HCT116 (cell line): Measurements from ENCODE around the gene PPFIA1. TPM values are rescaled to one million over a fixed set of nuclear protein-coding genes. Genes with fewer than 3 reads are reported as not detected.

Source experiments
- ATAC-seq: fragments of 200-7000 bp; cut with Tn5 transposase; 2 replicates; pipeline ENCODE4 v1.9.1; 2020; ENCODE audit warnings: mild to moderate bottlenecking, moderate library complexity
- BruUV-seq: library from RNA; stranded (reverse); fragments of 400-500 nt; replicated peaks from 2 replicates; lab custom pipeline; 2021; lab: Mats Ljungman, UMichigan
- CTCF ChIA-PET: fragments of 300-600 bp; sonication (Branson Sonifier 250); formaldehyde crosslinking; loops from one replicate; lab custom pipeline; 2021; ENCODE audit warnings: antibody characterized with exemption; lab: Charles Lee
- POLR2A ChIA-PET: fragments of 300-600, 350-600 bp; sonication (Branson Sonifier 250); formaldehyde crosslinking; loops from one replicate; lab custom pipeline; 2021; ENCODE audit warnings: antibody characterized with exemption; lab: Charles Lee
- RAD21 ChIA-PET, 2 experiments: fragments of 300-600 bp; sonication (Branson Sonifier 250); formaldehyde crosslinking; loops; one replicate each; lab custom pipeline; 2023; ENCODE audit warnings: low total read pairs in 2 of 2; ENCODE audit not compliant: uncharacterized antibody in 2 of 2, unreplicated experiment in 2 of 2, low non-redundant PET in 1 of 2; lab: Charles Lee
- DNase-seq: peaks from one replicate; pipeline ENCODE4 v3.0.0-alpha.2; 2010; ENCODE audit warnings: low read depth, low spot score
- H2AFZ ChIP-seq: fragments of 200-600 bp; shearing (Covaris generic), sonication (generic); 2 replicates; pipeline ENCODE4 v1.6.1; 2017; ENCODE audit warnings: low read depth, mixed run types, mixed read lengths, antibody characterized with exemption, low read length; ENCODE audit not compliant: poor library complexity, severe bottlenecking
- H3K27ac ChIP-seq: 2 replicates; pipeline ENCODE4 v1.5.1; 2012; ENCODE audit warnings: low read depth, low read length
- H3K27me3 ChIP-seq: fragments of 200-600 bp; sonication (generic); 2 replicates; pipeline ENCODE4 v1.6.1; 2016; ENCODE audit warnings: mixed run types, low read length, mixed read lengths; ENCODE audit not compliant: insufficient read depth
- H3K36me3 ChIP-seq, 2 experiments: fragments of 200-500 bp in 1 of 2; fragments of 200-600 bp in 1 of 2; sonication (Bioruptor generic) in 1 of 2; sonication (generic) in 1 of 2; 2 replicates each; pipeline versions ENCODE4 v1.5.1 to v1.6.1; 2014 to 2016; ENCODE audit warnings: low read length in 2 of 2, inconsistent platforms in 1 of 2, mixed read lengths in 1 of 2, mixed run types in 1 of 2; ENCODE audit not compliant: insufficient read depth in 2 of 2, control insufficient read depth in 1 of 2
- H3K4me1 ChIP-seq, 2 experiments: fragments of 200-600 bp in 1 of 2; sonication (generic) in 1 of 2; 2 replicates each; pipeline versions ENCODE4 v1.5.1 to v1.6.1; 2012 to 2017; ENCODE audit warnings: low read length in 2 of 2, inconsistent platforms in 1 of 2, mild to moderate bottlenecking in 1 of 2, mixed read lengths in 1 of 2, mixed run types in 1 of 2, moderate library complexity in 1 of 2; ENCODE audit not compliant: insufficient read depth in 2 of 2, control insufficient read depth in 1 of 2
- H3K4me2 ChIP-seq: fragments of 200-600 bp; sonication (generic); 2 replicates; pipeline ENCODE4 v1.6.1; 2017; ENCODE audit warnings: mixed run types, low read length, mixed read lengths
- H3K4me3 ChIP-seq, 2 experiments: fragments of 200-600 bp in 1 of 2; sonication (generic) in 1 of 2; replicated peaks in 1 of 2; 2 replicates each; pipeline ENCODE4 v1.5.1; 2011 to 2016; ENCODE audit warnings: low read length in 2 of 2, control low read depth in 1 of 2, low read depth in 1 of 2, mild to moderate bottlenecking in 1 of 2, mixed read lengths in 1 of 2, mixed run types in 1 of 2
- H3K79me2 ChIP-seq: fragments of 200-600 bp; sonication (generic); 2 replicates; pipeline ENCODE4 v1.6.1; 2017; ENCODE audit warnings: mild to moderate bottlenecking, mixed run types, low read length, moderate library complexity, mixed read lengths; ENCODE audit not compliant: insufficient read depth
- H3K9ac ChIP-seq: fragments of 200-600 bp; sonication (generic); 2 replicates; pipeline ENCODE4 v1.6.1; 2016; ENCODE audit warnings: low read length, mixed read lengths
- H3K9me2 ChIP-seq: fragments of 200-600 bp; sonication (generic), shearing (Covaris generic); 2 replicates; pipeline ENCODE4 v1.6.1; 2017; ENCODE audit warnings: mixed run types, mild to moderate bottlenecking, moderate library complexity; ENCODE audit not compliant: insufficient read depth
- H3K9me3 ChIP-seq, 2 experiments: fragments of 200-500 bp in 1 of 2; fragments of 200-600 bp in 1 of 2; sonication (Bioruptor generic) in 1 of 2; sonication (generic) in 1 of 2; 2 replicates each; pipeline ENCODE4 v1.6.1; 2014 to 2017; ENCODE audit warnings: low read length in 2 of 2, mixed read lengths in 2 of 2, inconsistent platforms in 1 of 2, low read depth in 1 of 2, mild to moderate bottlenecking in 1 of 2, mixed run types in 1 of 2, moderate library complexity in 1 of 2; ENCODE audit not compliant: control insufficient read depth in 1 of 2, insufficient read depth in 1 of 2
- H4K20me1 ChIP-seq: fragments of 200-600 bp; sonication (generic), shearing (Covaris generic); 2 replicates; pipeline ENCODE4 v1.6.1; 2017; ENCODE audit warnings: mixed run types, mild to moderate bottlenecking, moderate library complexity; ENCODE audit not compliant: insufficient read depth
- ATF3 ChIP-seq: IDR thresholded peaks from 2 replicates; pipeline ENCODE4 v1.6.1; 2012
- CBX3 ChIP-seq: IDR thresholded peaks from 2 replicates; pipeline ENCODE4 v1.6.1; 2012; ENCODE audit warnings: low read depth
- CEBPB ChIP-seq: IDR thresholded peaks from 2 replicates; pipeline ENCODE4 v1.6.1; 2012; ENCODE audit warnings: low read depth
- CTCF ChIP-seq, 3 experiments: fragments of 200-600 bp in 1 of 3; sonication (generic) in 1 of 3; IDR thresholded peaks in 2 of 3; conservative IDR thresholded peaks in 1 of 3; 2 replicates each; pipeline ENCODE4 v1.5.1; 2012 to 2017; ENCODE audit warnings: low read depth in 2 of 3, low read length in 2 of 3, antibody characterized with exemption in 1 of 3, borderline replicate concordance in 1 of 3, control low read depth in 1 of 3, mild to moderate bottlenecking in 1 of 3, mixed read lengths in 1 of 3, mixed run types in 1 of 3, moderate library complexity in 1 of 3; ENCODE audit not compliant: insufficient read depth in 1 of 3
- ELF1 ChIP-seq: IDR thresholded peaks from 2 replicates; pipeline ENCODE4 v1.6.1; 2012; ENCODE audit warnings: low read depth, borderline replicate concordance
- EZH2phosphoT487 ChIP-seq: fragments of 200-600 bp; IDR thresholded peaks from 2 replicates; pipeline ENCODE4 v1.6.1; 2018; ENCODE audit warnings: antibody characterized with exemption, borderline replicate concordance
- FOSL1 ChIP-seq: IDR thresholded peaks from 2 replicates; pipeline ENCODE4 v1.6.1; 2012; ENCODE audit warnings: low read depth
- JUND ChIP-seq: IDR thresholded peaks from 2 replicates; pipeline ENCODE4 v1.6.1; 2012
- MAX ChIP-seq: IDR thresholded peaks from 2 replicates; pipeline ENCODE4 v1.6.1; 2012
- POLR2A ChIP-seq: IDR thresholded peaks from 2 replicates; pipeline ENCODE4 v1.7.0; 2011; ENCODE audit warnings: borderline replicate concordance; ENCODE audit not compliant: insufficient read depth, insufficient read length; ENCODE audit errors: extremely low read depth
- SIN3A ChIP-seq: IDR thresholded peaks from 2 replicates; pipeline ENCODE4 v1.6.1; 2012; ENCODE audit warnings: low read depth
- SRF ChIP-seq: IDR thresholded peaks from 2 replicates; pipeline ENCODE4 v1.6.1; 2012; ENCODE audit warnings: low read depth
- YY1 ChIP-seq: IDR thresholded peaks from 2 replicates; pipeline ENCODE4 v1.6.1; 2011; ENCODE audit warnings: low read length, low read depth, moderate library complexity, mild to moderate bottlenecking; ENCODE audit not compliant: insufficient replicate concordance; ENCODE audit errors: extremely low read depth
- ZFX ChIP-seq: fragments of 450-650 bp; IDR thresholded peaks from 2 replicates; pipeline ENCODE4 v1.6.1; 2017
- ZNF274 ChIP-seq: fragments of 200-500 bp; sonication (Bioruptor generic); IDR thresholded peaks from 2 replicates; pipeline ENCODE4 v1.6.1; 2014; ENCODE audit warnings: mild to moderate bottlenecking, low read depth, low read length, inconsistent platforms
- intact Hi-C: fragments of 100-400 bp; cut with micrococcal nuclease; formaldehyde crosslinking; loops from 2 replicates; pipeline ENCODE4 v1.10.0; 2022
- total RNA-seq: library from RNA; stranded (reverse); gene quantifications from one replicate; pipeline ENCODE4 v1.2.1, GENCODE V29; 2021; ENCODE audit not compliant: unreplicated experiment

PPFIA1 gene
- total RNA-seq, 1 experiment from 2014 or later, result 48.6 TPM

- no peak for ATAC-seq
- no peaks in the 10 kb centered on the region for H3K79me2 ChIP-seq
- no peak overlapping the region for H3K27ac ChIP-seq
- TF ChIP-seq ZFX, result no peak
- TF ChIP-seq POLR2A, result no peak
- H3K9ac ChIP-seq, result no peak overlapping the region
- no TSS peak for BruUV-seq
- H4K20me1 ChIP-seq, result no peaks in the 10 kb centered on the region
- H2AFZ ChIP-seq, result no peak overlapping the region
- no peaks in the 10 kb centered on the region for H3K36me3 ChIP-seq
- no peaks in the 10 kb centered on the region for H3K9me2 ChIP-seq
- no peak overlapping the region for H3K4me3 ChIP-seq
- no peaks in the 10 kb centered on the region; the same call in 1 of the 2 replicates for H3K27me3 ChIP-seq
- no peak overlapping the region for H3K4me2 ChIP-seq
- H3K4me1 ChIP-seq, result peaks cover 18 to 41% of the 10 kb centered on the region in 2 experiments
- POLR2A ChIA-PET, result no interaction called here
- no peaks in the 10 kb centered on the region for H3K9me3 ChIP-seq
- intact Hi-C loops, result no loop called here
- CTCF ChIA-PET, result no interaction called here
- no peak for DNase-seq
- RAD21 ChIA-PET, result no interaction called here
These were observed 40.2 kb upstream of the PPFIA1 start for GRCh38 chr11:70230151-70230839.

- H3K27me3 ChIP-seq, result no peaks in the 10 kb centered on the region; the same call in 1 of the 2 replicates
- ATAC-seq, result no peak
- TF ChIP-seq ELF1, result no peak
- TF ChIP-seq YY1, result no peak
- no peak for TF ChIP-seq CTCF (IDR thresholded peaks at IDR 0.05 in 2 of 3, conservative IDR thresholded peaks at IDR 0.05 in 1 of 3; ENCODE audit: borderline replicate concordance in 1 of 3, insufficient read depth in 1 of 3, low read depth in 2 of 3, low read length in 2 of 3)
- no peak for TF ChIP-seq CEBPB
- no peak for TF ChIP-seq EZH2phosphoT487
- no peak for TF ChIP-seq SIN3A
- no peak for TF ChIP-seq ATF3
- TF ChIP-seq SRF, result no peak
- TF ChIP-seq FOSL1, result no peak
- no peak for TF ChIP-seq ZNF274
- TF ChIP-seq MAX, result no peak
- TF ChIP-seq JUND, result no peak
- TF ChIP-seq CBX3, result no peak
- TF ChIP-seq, all 23 proteins: peak for 0
- H3K9me3 ChIP-seq, result no peaks in the 10 kb centered on the region
- BruUV-seq, result no TSS peak
- POLR2A ChIA-PET, result no interaction called here
- H2AFZ ChIP-seq, result no peak overlapping the region
- H3K4me2 ChIP-seq, result no peak overlapping the region
- intact Hi-C loops, result no loop called here
- H3K9me2 ChIP-seq, result no peaks in the 10 kb centered on the region
- no peaks in the 10 kb centered on the region for H3K36me3 ChIP-seq
- RAD21 ChIA-PET, result no interaction called here
- no peak for DNase-seq
- H3K4me3 ChIP-seq, result no peak overlapping the region
- H3K4me1 ChIP-seq, result peaks cover 18 to 49% of the 10 kb centered on the region in 2 experiments
- H3K27ac ChIP-seq, result no peak overlapping the region
- CTCF ChIA-PET, result no interaction called here
- H3K9ac ChIP-seq, result no peak overlapping the region
- H4K20me1 ChIP-seq, result no peaks in the 10 kb centered on the region
- no peaks in the 10 kb centered on the region for H3K79me2 ChIP-seq
These were observed 39.4 kb upstream of the PPFIA1 start for GRCh38 chr11:70230840-70231710.
